Natural killer cell (primary cell): ENCODE data around the gene BRI3. TPM values are rescaled to one million over a fixed set of nuclear protein-coding genes. Genes with fewer than 3 reads are reported as not detected.
"Not testable (repeated sequence)": the region's sequence is repeated elsewhere in the genome, so short reads cannot be mapped to it uniquely, and the experiment has no call there.

Experiments used
- ATAC-seq, 3 donors: fragments of 150-1000 bp in 2 of 3; fragments of 200-7000 bp in 1 of 3; cut with Tn5 transposase; 1 replicate in 1 of 3; 2 replicates in 2 of 3; pipeline ENCODE4 v1.10.0; 2021; ENCODE audit warnings: mild to moderate bottlenecking in 2 of 3, moderate library complexity in 2 of 3
- DNase-seq, 2 donors: peaks; one replicate each; pipeline versions ENCODE4 v3.0.0 to v3.0.0-alpha.2; 2013 to 2021; ENCODE audit warnings: mixed read lengths in 1 of 2
- H3K27ac ChIP-seq: one replicate; pipeline ENCODE4 v1.5.1; 2013; ENCODE audit warnings: mild to moderate bottlenecking, low read length
- H3K27me3 ChIP-seq: one replicate; pipeline ENCODE4 v1.6.1; 2013; ENCODE audit warnings: low read length; ENCODE audit not compliant: control insufficient read depth, insufficient read depth
- H3K36me3 ChIP-seq: one replicate; pipeline ENCODE4 v1.6.1; 2013; ENCODE audit warnings: low read length; ENCODE audit not compliant: control insufficient read depth, insufficient read depth
- H3K4me1 ChIP-seq: one replicate; pipeline ENCODE4 v1.6.1; 2013; ENCODE audit warnings: low read length; ENCODE audit not compliant: control insufficient read depth, insufficient read depth
- H3K4me3 ChIP-seq: one replicate; pipeline ENCODE4 v1.5.1; 2013; ENCODE audit warnings: low read length
- H3K9me3 ChIP-seq: one replicate; pipeline ENCODE4 v1.6.1; 2013; ENCODE audit warnings: low read length; ENCODE audit not compliant: control insufficient read depth, insufficient read depth
- H3K27ac Mint-ChIP-seq, 2 donors: one replicate each; pipeline ENCODE4 v1.8.0; 2022; ENCODE audit warnings: mild to moderate bottlenecking in 2 of 2, mixed read lengths in 2 of 2, moderate library complexity in 1 of 2
- H3K27me3 Mint-ChIP-seq, 2 donors: one replicate each; pipeline ENCODE4 v1.8.0; 2022; ENCODE audit warnings: low read depth in 2 of 2, mixed read lengths in 2 of 2
- H3K36me3 Mint-ChIP-seq: one replicate; pipeline ENCODE4 v1.8.0; 2022; ENCODE audit warnings: mixed read lengths
- H3K4me1 Mint-ChIP-seq, 2 donors: one replicate each; pipeline ENCODE4 v1.8.0; 2022; ENCODE audit warnings: mixed read lengths in 2 of 2
- H3K4me3 Mint-ChIP-seq: one replicate; pipeline ENCODE4 v1.8.0; 2022; ENCODE audit warnings: mild to moderate bottlenecking, moderate library complexity, mixed read lengths
- H3K9me3 Mint-ChIP-seq, 2 donors: one replicate each; pipeline ENCODE4 v1.8.0; 2022; ENCODE audit warnings: mixed read lengths in 2 of 2
- WGBS: methylation state at CpG from one replicate; pipeline ENCODE4 v1.1.7; 2013; ENCODE audit warnings: missing lambda C conversion rate; ENCODE audit not compliant: insufficient coverage; 5-methylcytosine and 5-hydroxymethylcytosine counted together
- intact Hi-C: fragments of 100-400 bp; cut with micrococcal nuclease; formaldehyde crosslinking; loops from one replicate; pipeline ENCODE4 v1.14.2; 2022
- total RNA-seq, 4 donors: library from RNA; stranded (reverse); fragments of 120-200 nt in 1 of 4; gene quantifications; one replicate each; pipeline versions ENCODE4 v1.2.3 to v1.2.4, GENCODE V29; 2013 to 2022
- TF ChIP-seq, protein P1 (sequence below): fragments of 200-600 bp; IDR thresholded peaks from one replicate; pipeline ENCODE4 v1.8.0; 2022; ENCODE audit warnings: antibody characterized with exemption

The BRI3 gene
- total RNA-seq, 3 donors from 2014 or later (not counting 1 experiment from before 2014, with no cell fraction given) = 81.9 to 97.1 (median 90.0) TPM

- H3K27me3 ChIP-seq = no peaks in the 10 kb centered on the region
- 75% methylated on average over 11 of the region's 11 CpGs for WGBS
- no peak for ATAC-seq
- peaks cover 0 to 5% of the 10 kb centered on the region in 2 donors for H3K27me3 Mint-ChIP-seq
- TF ChIP-seq, protein P1, sequence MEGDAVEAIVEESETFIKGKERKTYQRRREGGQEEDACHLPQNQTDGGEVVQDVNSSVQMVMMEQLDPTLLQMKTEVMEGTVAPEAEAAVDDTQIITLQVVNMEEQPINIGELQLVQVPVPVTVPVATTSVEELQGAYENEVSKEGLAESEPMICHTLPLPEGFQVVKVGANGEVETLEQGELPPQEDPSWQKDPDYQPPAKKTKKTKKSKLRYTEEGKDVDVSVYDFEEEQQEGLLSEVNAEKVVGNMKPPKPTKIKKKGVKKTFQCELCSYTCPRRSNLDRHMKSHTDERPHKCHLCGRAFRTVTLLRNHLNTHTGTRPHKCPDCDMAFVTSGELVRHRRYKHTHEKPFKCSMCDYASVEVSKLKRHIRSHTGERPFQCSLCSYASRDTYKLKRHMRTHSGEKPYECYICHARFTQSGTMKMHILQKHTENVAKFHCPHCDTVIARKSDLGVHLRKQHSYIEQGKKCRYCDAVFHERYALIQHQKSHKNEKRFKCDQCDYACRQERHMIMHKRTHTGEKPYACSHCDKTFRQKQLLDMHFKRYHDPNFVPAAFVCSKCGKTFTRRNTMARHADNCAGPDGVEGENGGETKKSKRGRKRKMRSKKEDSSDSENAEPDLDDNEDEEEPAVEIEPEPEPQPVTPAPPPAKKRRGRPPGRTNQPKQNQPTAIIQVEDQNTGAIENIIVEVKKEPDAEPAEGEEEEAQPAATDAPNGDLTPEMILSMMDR = no peak
- H3K4me3 Mint-ChIP-seq = no peak overlapping the region
- no peaks in the 10 kb centered on the region for H3K9me3 ChIP-seq
- no peaks in the 10 kb centered on the region for H3K36me3 ChIP-seq
- H3K4me3 ChIP-seq = no peak overlapping the region
- H3K4me1 ChIP-seq = peaks cover 5% of the 10 kb centered on the region
- no peaks in the 10 kb centered on the region for H3K36me3 Mint-ChIP-seq
- intact Hi-C loops = no loop called here
- H3K27ac Mint-ChIP-seq = no peak overlapping the region
- DNase-seq = no peak
- H3K9me3 Mint-ChIP-seq = no peaks in the 10 kb centered on the region
- peak overlapping the region; percentile 55 for H3K27ac ChIP-seq
- peaks cover 0 to 5% of the 10 kb centered on the region in 2 donors for H3K4me1 Mint-ChIP-seq
Observed at GRCh38 chr7:98314469-98314868, 33.0 kb downstream of the BRI3 start.

DNA sequence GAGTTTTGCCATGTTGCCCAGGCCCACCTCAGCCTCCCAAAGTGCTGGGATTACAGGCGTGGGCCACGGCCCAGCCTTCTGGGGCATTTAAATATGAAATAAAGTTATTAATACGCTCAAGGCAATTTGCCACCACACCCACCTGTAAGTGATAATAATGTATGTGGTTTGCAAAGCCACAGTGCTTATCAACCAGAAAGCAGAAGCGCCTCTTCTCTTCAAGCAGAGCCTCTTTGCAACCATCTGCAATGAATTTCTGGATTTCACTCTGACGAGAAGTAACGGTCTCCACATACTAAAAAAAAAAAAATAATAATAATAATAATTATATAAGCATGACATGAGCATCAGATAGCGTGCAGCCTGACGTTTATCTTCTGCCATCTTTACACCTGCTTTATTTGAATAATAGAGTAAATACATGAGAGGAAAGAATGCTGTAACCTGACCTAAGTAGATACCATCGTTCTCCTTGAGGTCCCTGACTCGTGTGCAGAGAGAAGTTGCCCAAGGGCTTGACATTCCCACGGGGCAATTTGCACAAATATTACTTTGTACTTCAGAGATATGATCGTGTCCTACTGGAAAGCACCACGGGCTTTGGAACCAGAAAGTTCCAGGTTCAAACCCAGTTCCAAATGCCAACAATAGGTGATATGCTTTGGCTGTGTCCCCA lies 34.0 kb downstream of the BRI3 start:
- H3K36me3 Mint-ChIP-seq = no peaks in the 10 kb centered on the region
- Histone ChIP-seq H3K9me3 (no peaks in the 10 kb centered on the region), H3K4me1 (peaks cover 5% of the 10 kb centered on the region), H3K27me3 (no peaks in the 10 kb centered on the region), H3K4me3 (no peak overlapping the region), H3K36me3 (no peaks in the 10 kb centered on the region), H3K27ac (peak overlapping the region; percentile 55)
- H3K27me3 Mint-ChIP-seq = peaks cover 0 to 5% of the 10 kb centered on the region in 2 donors
- intact Hi-C loops = no loop called here
- DNase-seq = no peak
- TF ChIP-seq, protein P1 = no peak
- H3K4me1 Mint-ChIP-seq = peaks cover 0 to 5% of the 10 kb centered on the region in 2 donors
- ATAC-seq = no peak
- whole genome bisulfite sequencing = 67% methylated on average over 5 of the region's 13 CpGs
- H3K9me3 Mint-ChIP-seq = no peaks in the 10 kb centered on the region
- H3K4me3 Mint-ChIP-seq = no peak overlapping the region
- no peak overlapping the region for H3K27ac Mint-ChIP-seq

DNA sequence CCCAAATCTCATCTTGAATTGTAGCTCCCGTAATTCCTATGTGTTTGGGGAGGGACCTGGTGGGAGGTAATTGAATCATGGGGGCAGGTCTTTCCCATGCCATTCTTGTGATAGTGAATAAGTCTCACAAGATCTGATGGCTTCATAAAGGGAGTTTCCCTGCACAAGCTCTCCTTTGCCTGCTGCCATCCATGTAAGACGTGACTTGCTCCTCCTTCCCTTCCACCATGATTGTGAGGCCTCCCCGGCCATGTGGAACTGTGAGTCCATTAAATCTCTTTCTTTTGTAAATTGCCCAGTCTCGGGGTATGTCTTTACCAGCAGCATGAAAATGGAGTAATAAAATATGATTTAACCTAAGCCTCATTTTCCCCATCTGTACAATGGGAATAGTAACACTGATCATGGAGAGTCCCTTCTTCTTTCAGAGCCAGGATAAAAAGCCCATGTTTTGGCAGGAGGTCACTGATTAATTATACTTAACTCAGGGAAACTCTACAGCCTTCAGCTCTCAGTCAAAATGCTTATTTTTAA lies 34.6 kb downstream of the BRI3 start:
- H3K36me3 Mint-ChIP-seq, H3K4me1 Mint-ChIP-seq, H3K4me1 ChIP-seq, H3K4me3 ChIP-seq, H3K9me3 Mint-ChIP-seq, ATAC-seq, H3K27ac ChIP-seq, H3K4me3 Mint-ChIP-seq, H3K27me3 ChIP-seq, intact Hi-C loops, H3K36me3 ChIP-seq, H3K9me3 ChIP-seq, H3K27ac Mint-ChIP-seq, DNase-seq, H3K27me3 Mint-ChIP-seq: not testable (repeated sequence)
- 84% methylated on average over 3 of the region's 4 CpGs for WGBS

DNA sequence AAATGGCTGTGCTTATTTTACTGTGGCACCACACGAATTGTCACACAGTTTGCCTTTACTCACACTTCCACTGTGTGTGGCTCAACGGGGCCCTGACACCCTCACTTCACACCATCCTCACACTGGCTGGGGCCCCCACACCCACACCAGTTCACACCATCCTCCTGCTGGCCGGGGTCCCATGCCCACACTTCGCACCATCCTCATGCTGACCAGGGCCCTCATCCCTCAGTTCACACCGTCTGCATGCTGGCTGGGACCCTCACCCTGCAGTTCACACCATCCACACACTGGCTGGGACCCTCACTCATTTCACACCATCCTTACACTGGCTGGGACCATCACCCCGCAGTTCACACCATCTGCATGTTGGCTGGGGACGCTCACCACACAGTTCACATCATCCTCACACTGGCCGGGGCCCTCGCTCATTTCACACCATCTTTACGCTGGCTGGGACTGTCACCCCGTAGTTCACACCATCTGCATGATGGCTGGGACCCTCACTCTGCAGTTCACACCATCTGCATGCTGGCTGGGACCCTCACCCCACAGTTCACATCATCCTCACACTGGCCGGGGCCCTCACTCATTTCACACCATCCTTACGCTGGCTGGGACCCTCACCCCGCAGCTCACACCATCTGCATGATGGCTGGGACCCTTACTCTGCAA lies 36.0 kb downstream of the BRI3 start:
- Histone ChIP-seq H3K9me3 (no peaks in the 10 kb centered on the region), H3K4me3 (no peak overlapping the region), H3K4me1 (peaks cover 5% of the 10 kb centered on the region), H3K27me3 (no peaks in the 10 kb centered on the region), H3K27ac (no peak overlapping the region), H3K36me3 (no peaks in the 10 kb centered on the region)
- 86% methylated on average over 14 of the region's 14 CpGs for WGBS
- no peak for DNase-seq
- Mint-ChIP-seq H3K4me3 (no peak overlapping the region), H3K27ac (no peak overlapping the region), H3K27me3 (peaks cover 0 to 5% of the 10 kb centered on the region in 2 donors), H3K9me3 (no peaks in the 10 kb centered on the region), H3K36me3 (no peaks in the 10 kb centered on the region), H3K4me1 (peaks cover 0 to 5% of the 10 kb centered on the region in 2 donors)
- intact Hi-C loops = no loop called here
- no peak for ATAC-seq
- TF ChIP-seq, protein P1 = no peak
